Activated naive CD8-positive, alpha-beta T cell treated with anti-CD3 and anti-CD28 coated beads for 36 hours (primary cell): ENCODE data around the gene VOPP1. TPM values are rescaled to one million over a fixed set of nuclear protein-coding genes. Genes with fewer than 3 reads are reported as not detected.
A peak's percentile ranks its signal among the peaks of the same experiment; 100 is the strongest.

ENCODE experiments used
- DNase-seq: peaks from one replicate; pipeline ENCODE4 v3.0.0; 2021
- H3K27ac Mint-ChIP-seq: one replicate; pipeline ENCODE4 v1.8.0; 2022; ENCODE audit warnings: mild to moderate bottlenecking, moderate library complexity, mixed read lengths
- H3K27me3 Mint-ChIP-seq: one replicate; pipeline ENCODE4 v1.8.0; 2022; ENCODE audit warnings: mild to moderate bottlenecking, mixed read lengths
- H3K36me3 Mint-ChIP-seq: one replicate; pipeline ENCODE4 v1.8.0; 2021; ENCODE audit warnings: mild to moderate bottlenecking, mixed read lengths
- H3K4me1 Mint-ChIP-seq: one replicate; pipeline ENCODE4 v1.8.0; 2021; ENCODE audit warnings: mixed read lengths
- H3K4me3 Mint-ChIP-seq: one replicate; pipeline ENCODE4 v1.8.0; 2022; ENCODE audit warnings: mild to moderate bottlenecking, moderate library complexity, mixed read lengths
- H3K9me3 Mint-ChIP-seq: one replicate; pipeline ENCODE4 v1.8.0; 2022; ENCODE audit warnings: mixed read lengths
- total RNA-seq, 2 experiments: library from RNA; stranded (reverse); gene quantifications; one replicate each; pipeline ENCODE4 v1.2.3, GENCODE V29; 2021

Gene VOPP1
- total RNA-seq, 2 experiments from 2014 or later = 49.0 to 50.5 TPM

GRCh38 chr7:55432939-55433784 lies 139.1 kb downstream of the VOPP1 start:
- H3K4me1 Mint-ChIP-seq = peaks cover 17% of the 10 kb centered on the region
- no peak overlapping the region for H3K4me3 Mint-ChIP-seq
- no peak overlapping the region for H3K27ac Mint-ChIP-seq
- DNase-seq = no peak
- peaks cover 1% of the 10 kb centered on the region for H3K36me3 Mint-ChIP-seq
- H3K27me3 Mint-ChIP-seq = no peaks in the 10 kb centered on the region
- H3K9me3 Mint-ChIP-seq = no peaks in the 10 kb centered on the region

- no peak for DNase-seq
- H3K36me3 Mint-ChIP-seq = peaks cover 1% of the 10 kb centered on the region
- H3K27ac Mint-ChIP-seq = no peak overlapping the region
- H3K4me1 Mint-ChIP-seq = peaks cover 17% of the 10 kb centered on the region
- H3K27me3 Mint-ChIP-seq = no peaks in the 10 kb centered on the region
- no peak overlapping the region for H3K4me3 Mint-ChIP-seq
- H3K9me3 Mint-ChIP-seq = no peaks in the 10 kb centered on the region
Measured at GRCh38 chr7:55432506-55432905, 139.8 kb downstream of the VOPP1 start.

GRCh38 chr7:55431898-55432297 lies 140.4 kb downstream of the VOPP1 start:
- H3K4me3 Mint-ChIP-seq = no peak overlapping the region
- peaks cover 20% of the 10 kb centered on the region for H3K4me1 Mint-ChIP-seq
- no peaks in the 10 kb centered on the region for H3K9me3 Mint-ChIP-seq
- no peak overlapping the region for H3K27ac Mint-ChIP-seq
- H3K27me3 Mint-ChIP-seq = no peaks in the 10 kb centered on the region
- peaks cover 1% of the 10 kb centered on the region for H3K36me3 Mint-ChIP-seq
- no peak for DNase-seq

- H3K36me3 Mint-ChIP-seq = peaks cover 14% of the 10 kb centered on the region
- peaks cover 20% of the 10 kb centered on the region for H3K4me1 Mint-ChIP-seq
- H3K27ac Mint-ChIP-seq = no peak overlapping the region
- H3K9me3 Mint-ChIP-seq = no peaks in the 10 kb centered on the region
- no peak for DNase-seq
- no peaks in the 10 kb centered on the region for H3K27me3 Mint-ChIP-seq
- no peak overlapping the region for H3K4me3 Mint-ChIP-seq
Measured at GRCh38 chr7:55429835-55430499, 142.3 kb downstream of the VOPP1 start.

- H3K4me3 Mint-ChIP-seq = no peak overlapping the region
Measured at GRCh38 chr7:55427800-55428199, 144.5 kb downstream of the VOPP1 start.

GRCh38 chr7:55427342-55427741 lies 145.0 kb downstream of the VOPP1 start:
- Mint-ChIP-seq H3K9me3 (no peaks in the 10 kb centered on the region), H3K36me3 (peaks cover 14% of the 10 kb centered on the region), H3K27me3 (no peaks in the 10 kb centered on the region), H3K4me1 (peaks cover 12% of the 10 kb centered on the region), H3K4me3 (no peak overlapping the region), H3K27ac (peak overlapping the region; percentile 26)
- DNase-seq = no peak

More at GRCh38 chr7:55427800-55428199, 144.5 kb downstream of the VOPP1 start:
- DNase-seq = no peak
- H3K27me3 Mint-ChIP-seq = no peaks in the 10 kb centered on the region
- H3K36me3 Mint-ChIP-seq = peaks cover 14% of the 10 kb centered on the region
- H3K9me3 Mint-ChIP-seq = no peaks in the 10 kb centered on the region
- H3K4me1 Mint-ChIP-seq = peaks cover 12% of the 10 kb centered on the region
- H3K27ac Mint-ChIP-seq = peak overlapping the region; percentile 26

- H3K9me3 Mint-ChIP-seq = no peaks in the 10 kb centered on the region
- H3K4me1 Mint-ChIP-seq = peaks cover 12% of the 10 kb centered on the region
- H3K27me3 Mint-ChIP-seq = no peaks in the 10 kb centered on the region
- no peak for DNase-seq
- peak overlapping the region; percentile 69 for H3K27ac Mint-ChIP-seq
- H3K4me3 Mint-ChIP-seq = no peak overlapping the region
- H3K36me3 Mint-ChIP-seq = peaks cover 14% of the 10 kb centered on the region
Measured at GRCh38 chr7:55426676-55427075, 145.6 kb downstream of the VOPP1 start.

- no peak for DNase-seq
- Mint-ChIP-seq H3K9me3 (no peaks in the 10 kb centered on the region), H3K36me3 (peaks cover 14% of the 10 kb centered on the region), H3K4me1 (peaks cover 12% of the 10 kb centered on the region), H3K27ac (no peak overlapping the region), H3K4me3 (no peak overlapping the region), H3K27me3 (no peaks in the 10 kb centered on the region)
Measured at GRCh38 chr7:55425141-55425752, 147.1 kb downstream of the VOPP1 start.

- H3K4me1 Mint-ChIP-seq = peaks cover 12% of the 10 kb centered on the region
- DNase-seq = no peak
- no peaks in the 10 kb centered on the region for H3K27me3 Mint-ChIP-seq
- no peak overlapping the region for H3K4me3 Mint-ChIP-seq
- H3K9me3 Mint-ChIP-seq = no peaks in the 10 kb centered on the region
- peaks cover 14% of the 10 kb centered on the region for H3K36me3 Mint-ChIP-seq
- no peak overlapping the region for H3K27ac Mint-ChIP-seq
Measured at GRCh38 chr7:55423891-55424290, 148.4 kb downstream of the VOPP1 start.

GRCh38 chr7:55423277-55423711 lies 149.0 kb downstream of the VOPP1 start:
- peaks cover 12% of the 10 kb centered on the region for H3K4me1 Mint-ChIP-seq
- H3K27me3 Mint-ChIP-seq = no peaks in the 10 kb centered on the region
- H3K9me3 Mint-ChIP-seq = no peaks in the 10 kb centered on the region
- no peak for DNase-seq
- H3K27ac Mint-ChIP-seq = no peak overlapping the region
- H3K36me3 Mint-ChIP-seq = peaks cover 13% of the 10 kb centered on the region
- no peak overlapping the region for H3K4me3 Mint-ChIP-seq

Other genes with a start within 250 kb of the VOPP1 start
- gene LANCL2, start 207.2 kb downstream of the VOPP1 start, total RNA-seq = 10 to 100 TPM; 18.3 to 19.1 TPM